Vagina (tissue), 2 donors: Measurements from ENCODE around the gene MEG3.

Experiments used
- CTCF ChIP-seq, 3 experiments: fragments of 450-650 bp in 2 of 3; fragments of 200-600 bp in 1 of 3; sonication (generic) in 1 of 3; IDR thresholded peaks; one replicate each; pipeline ENCODE4 v1.5.1; 2017 to 2019; ENCODE audit warnings: antibody characterized with exemption in 3 of 3, mild to moderate bottlenecking in 2 of 3, moderate library complexity in 2 of 3
- POLR2AphosphoS5 ChIP-seq, 2 donors: sonication (generic); formaldehyde crosslinking; IDR thresholded peaks; one replicate each; pipeline ENCODE4 v1.9.0; 2017; ENCODE audit warnings: antibody characterized with exemption in 2 of 2, mild to moderate bottlenecking in 2 of 2, low read depth in 1 of 2; ENCODE audit not compliant: insufficient read depth in 1 of 2

GRCh38 chr14:100855256-100855930 lies 29.5 kb downstream of the MEG3 start:
- no peak for TF ChIP-seq POLR2AphosphoS5 (IDR thresholded peaks at IDR 0.05; ENCODE audit: insufficient read depth in 1 of 2, low read depth in 1 of 2)
- TF ChIP-seq CTCF (IDR thresholded peaks at IDR 0.05) = no peak
